Endothelial cell of umbilical vein (primary cell): ENCODE data around the gene NOB1. TPM values are rescaled to one million over a fixed set of nuclear protein-coding genes. Genes with fewer than 3 reads are reported as not detected.

ENCODE experiments used
- BruUV-seq: library from RNA; stranded (reverse); fragments of 400-500 nt; replicated peaks from 2 replicates; lab custom pipeline; 2021; lab: Mats Ljungman, UMichigan
- CTCF ChIA-PET: fragments of 300-600, 350-600 bp; sonication (Branson Sonifier 250); formaldehyde crosslinking; loops from one replicate; lab custom pipeline; 2021; ENCODE audit warnings: antibody characterized with exemption, inconsistent platforms; lab: Charles Lee
- POLR2A ChIA-PET: fragments of 300-600, 350-600 bp; sonication (Branson Sonifier 250); formaldehyde crosslinking; loops from one replicate; lab custom pipeline; 2021; ENCODE audit warnings: antibody characterized with exemption, inconsistent platforms; lab: Charles Lee
- DNase-seq: peaks from one replicate; pipeline ENCODE4 v3.0.0-alpha.2; 2011; ENCODE audit warnings: low read depth, low spot score
- FAIRE-seq: peaks from 2 replicates; lab custom pipeline; 2011; peaks lifted over from hg19 to GRCh38; lab: Jason Lieb, UNC
- H2AFZ ChIP-seq: 2 replicates; pipeline ENCODE4 v1.6.0; 2012; ENCODE audit warnings: low read depth, low read length, control low read depth, inconsistent platforms
- H3K27ac ChIP-seq: 2 replicates; pipeline ENCODE4 v1.5.1; 2011; ENCODE audit warnings: low read depth, mild to moderate bottlenecking, control low read depth, low read length, moderate library complexity; ENCODE audit not compliant: insufficient read depth
- H3K27me3 ChIP-seq, 2 experiments: 2 replicates each; pipeline versions ENCODE4 v1.6.0 to v1.6.1; 2011; ENCODE audit warnings: low read length in 2 of 2, mixed read lengths in 1 of 2; ENCODE audit not compliant: control insufficient read depth in 2 of 2, insufficient read depth in 2 of 2
- H3K36me3 ChIP-seq, 2 experiments: 2 replicates in 1 of 2; 3 replicates in 1 of 2; pipeline ENCODE4 v1.5.1; 2011; ENCODE audit warnings: low read length in 2 of 2, mild to moderate bottlenecking in 1 of 2, moderate library complexity in 1 of 2; ENCODE audit not compliant: control insufficient read depth in 2 of 2, insufficient read depth in 2 of 2; ENCODE audit errors: extremely low read depth in 1 of 2
- H3K4me1 ChIP-seq: 3 replicates; pipeline ENCODE4 v1.5.1; 2011; ENCODE audit warnings: mild to moderate bottlenecking, low read length; ENCODE audit not compliant: control insufficient read depth, insufficient read depth; ENCODE audit errors: extremely low read depth
- H3K4me2 ChIP-seq: 2 replicates; pipeline ENCODE4 v1.6.1; 2011; ENCODE audit warnings: low read length, control low read depth, mixed read lengths; ENCODE audit not compliant: insufficient read depth
- H3K4me3 ChIP-seq, 3 experiments: fragments of 200-600 bp in 1 of 3; sonication (generic), shearing (Covaris generic) in 1 of 3; replicated peaks in 1 of 3; 2 replicates each; pipeline ENCODE4 v1.5.1; 2011 to 2016; ENCODE audit warnings: control low read depth in 3 of 3, low read length in 3 of 3, mild to moderate bottlenecking in 2 of 3, inconsistent platforms in 1 of 3, low read depth in 1 of 3, moderate library complexity in 1 of 3; ENCODE audit not compliant: insufficient read depth in 1 of 3
- H3K79me2 ChIP-seq: 2 replicates; pipeline ENCODE4 v1.6.0; 2012; ENCODE audit warnings: low read length, inconsistent platforms; ENCODE audit not compliant: control insufficient read depth, insufficient read depth
- H3K9ac ChIP-seq: replicated peaks from 2 replicates; pipeline ENCODE3; 2011; ENCODE audit warnings: low read length, control low read depth; ENCODE audit not compliant: insufficient read depth; ENCODE audit errors: extremely low read depth
- H3K9me1 ChIP-seq: replicated peaks from 3 replicates; pipeline ENCODE4 v1.6.0; 2011; ENCODE audit warnings: mild to moderate bottlenecking, low read length; ENCODE audit not compliant: control insufficient read depth, insufficient read depth; ENCODE audit errors: extremely low read depth
- H3K9me3 ChIP-seq: replicated peaks from 2 replicates; pipeline ENCODE4 v1.5.1; 2012; ENCODE audit warnings: low read length, inconsistent platforms; ENCODE audit not compliant: control insufficient read depth, insufficient read depth
- H4K20me1 ChIP-seq: replicated peaks from 2 replicates; pipeline ENCODE3; 2011; ENCODE audit warnings: mild to moderate bottlenecking, low read length; ENCODE audit not compliant: control insufficient read depth, insufficient read depth; ENCODE audit errors: extremely low read depth
- EZH2 ChIP-seq: IDR thresholded peaks from 2 replicates; pipeline ENCODE4 v1.6.1; 2012; ENCODE audit warnings: borderline replicate concordance, low read depth, mild to moderate bottlenecking, moderate library complexity, low read length, inconsistent platforms; ENCODE audit not compliant: severe bottlenecking
- FOS ChIP-seq: IDR thresholded peaks from 2 replicates; pipeline ENCODE4 v1.6.1; 2011; ENCODE audit warnings: mild to moderate bottlenecking, low read length, moderate library complexity, borderline replicate concordance; ENCODE audit not compliant: insufficient read depth
- JUN ChIP-seq: IDR thresholded peaks from 2 replicates; pipeline ENCODE4 v1.6.1; 2011; ENCODE audit warnings: borderline replicate concordance, low read depth; ENCODE audit not compliant: insufficient read length, insufficient read depth
- MYC ChIP-seq: IDR thresholded peaks from one replicate; pipeline ENCODE4 v1.6.1; 2011; ENCODE audit warnings: mild to moderate bottlenecking, low read depth, low read length
- POLR2A ChIP-seq: IDR thresholded peaks from 2 replicates; pipeline ENCODE4 v1.6.1; 2012; ENCODE audit warnings: low read depth, mild to moderate bottlenecking, control low read depth, low read length
- POLR2AphosphoS5 ChIP-seq: IDR thresholded peaks from 2 replicates; pipeline ENCODE4 v1.6.1; 2012; ENCODE audit warnings: low read depth, mild to moderate bottlenecking, control low read depth, low read length, moderate library complexity; ENCODE audit not compliant: insufficient read depth
- dilution Hi-C: fragments of 300-500 bp; cut with MboI; formaldehyde crosslinking; loops from one replicate; pipeline ENCODE4 v1.15.0; 2019; ENCODE audit warnings: low sequenced_read_pairs; ENCODE audit not compliant: extremely low pct_ligation_motif_present
- intact Hi-C: fragments of 100-400 bp; cut with micrococcal nuclease; formaldehyde crosslinking; loops from one replicate; pipeline ENCODE4 v1.10.0; 2022
- polyA plus RNA-seq, 4 experiments: library from polyadenylated mRNA; depleted of rRNA in 3 of 4; stranded (reverse) in 3 of 4; unstranded in 1 of 4; fragments of >200 nt; gene quantifications; 2 replicates each; pipeline versions ENCODE4 v1.2.1 to v1.2.3, GENCODE V29; 2011 to 2012; ENCODE audit warnings: missing spikeins in 1 of 4
- total RNA-seq: library from RNA; stranded (reverse); gene quantifications from 2 replicates; pipeline ENCODE4 v1.2.3, GENCODE V29; 2021
- TF ChIP-seq, protein P1 (sequence below), 2 donors: IDR thresholded peaks; 1 replicate in 1 of 2; 2 replicates in 1 of 2; pipeline ENCODE4 v1.5.1; 2011; ENCODE audit warnings: low read length in 2 of 2, mild to moderate bottlenecking in 2 of 2, moderate library complexity in 2 of 2, control low read depth in 1 of 2, inconsistent platforms in 1 of 2, low read depth in 1 of 2; ENCODE audit not compliant: insufficient read depth in 1 of 2; ENCODE audit errors: extremely low read depth in 1 of 2
- TF ChIP-seq, protein P2 (sequence below): IDR thresholded peaks from 2 replicates; pipeline ENCODE4 v1.6.1; 2011; ENCODE audit not compliant: insufficient read depth, insufficient read length

Gene NOB1
- total and polyA plus RNA-seq, 2 donors (not counting 3 experiments of a cell fraction or from before 2014, with no cell fraction given) = 65.4 to 66.5 TPM

DNA sequence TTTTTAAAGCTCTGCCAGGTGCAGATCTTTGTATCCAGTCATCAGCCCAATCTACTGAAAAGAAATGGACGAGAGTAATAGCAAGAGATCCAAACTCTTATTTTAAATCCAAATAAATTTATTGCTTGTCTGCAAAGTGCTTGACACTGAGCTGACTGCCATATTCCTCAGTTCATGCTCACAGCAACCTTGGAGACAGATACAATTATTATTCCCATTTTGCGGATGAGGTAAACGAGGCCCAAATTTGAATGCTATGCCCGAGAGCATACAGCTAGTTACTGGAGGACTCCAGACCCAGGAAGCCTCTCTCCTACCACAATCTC, 620 bp downstream of the NOB1 start:
- no peak for DNase-seq
- BruUV-seq = no TSS peak
- intact Hi-C loops = loop anchor here (1.0 kb wide), 3 partner anchors 28 to 358 kb away; partner anchors contain the start of gene NQO1
- H3K79me2 ChIP-seq = peaks cover 38% of the 10 kb centered on the region
- H4K20me1 ChIP-seq = no peaks in the 10 kb centered on the region
- H3K4me1 ChIP-seq = peaks cover 8% of the 10 kb centered on the region
- peak overlapping the region; percentile 39 to 87 (median 82) for H3K4me3 ChIP-seq
- peaks cover 4 to 8% of the 10 kb centered on the region in 2 experiments for H3K36me3 ChIP-seq
- TF ChIP-seq JUN (no peak), POLR2AphosphoS5 (no peak), MYC (no peak), POLR2A (no peak), EZH2 (no peak), FOS (no peak)
- TF ChIP-seq, protein P1, sequence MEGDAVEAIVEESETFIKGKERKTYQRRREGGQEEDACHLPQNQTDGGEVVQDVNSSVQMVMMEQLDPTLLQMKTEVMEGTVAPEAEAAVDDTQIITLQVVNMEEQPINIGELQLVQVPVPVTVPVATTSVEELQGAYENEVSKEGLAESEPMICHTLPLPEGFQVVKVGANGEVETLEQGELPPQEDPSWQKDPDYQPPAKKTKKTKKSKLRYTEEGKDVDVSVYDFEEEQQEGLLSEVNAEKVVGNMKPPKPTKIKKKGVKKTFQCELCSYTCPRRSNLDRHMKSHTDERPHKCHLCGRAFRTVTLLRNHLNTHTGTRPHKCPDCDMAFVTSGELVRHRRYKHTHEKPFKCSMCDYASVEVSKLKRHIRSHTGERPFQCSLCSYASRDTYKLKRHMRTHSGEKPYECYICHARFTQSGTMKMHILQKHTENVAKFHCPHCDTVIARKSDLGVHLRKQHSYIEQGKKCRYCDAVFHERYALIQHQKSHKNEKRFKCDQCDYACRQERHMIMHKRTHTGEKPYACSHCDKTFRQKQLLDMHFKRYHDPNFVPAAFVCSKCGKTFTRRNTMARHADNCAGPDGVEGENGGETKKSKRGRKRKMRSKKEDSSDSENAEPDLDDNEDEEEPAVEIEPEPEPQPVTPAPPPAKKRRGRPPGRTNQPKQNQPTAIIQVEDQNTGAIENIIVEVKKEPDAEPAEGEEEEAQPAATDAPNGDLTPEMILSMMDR (IDR thresholded peaks at IDR 0.05; ENCODE audit: extremely low read depth in 1 of 2, insufficient read depth in 1 of 2, low read depth in 1 of 2, low read length in 2 of 2) = no peak
- TF ChIP-seq, protein P2, sequence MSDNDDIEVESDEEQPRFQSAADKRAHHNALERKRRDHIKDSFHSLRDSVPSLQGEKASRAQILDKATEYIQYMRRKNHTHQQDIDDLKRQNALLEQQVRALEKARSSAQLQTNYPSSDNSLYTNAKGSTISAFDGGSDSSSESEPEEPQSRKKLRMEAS = no peak
- H3K27me3 ChIP-seq = no peaks in the 10 kb centered on the region
- no peak for FAIRE-seq
- peak overlapping the region; percentile 11 for H3K27ac ChIP-seq
- H2AFZ ChIP-seq = peak overlapping the region; percentile 16
- CTCF ChIA-PET = interaction anchor here (0.7 to 2.9 kb wide), 23 partner anchors 9 to 425 kb away, joined by 3 to 67 read pairs (median 5); partner anchors contain the start of gene NQO1
- POLR2A ChIA-PET = interaction anchor here (0.6 to 1.5 kb wide), 4 partner anchors 17 to 358 kb away, joined by 3 to 8 read pairs (median 4); partner anchors contain the start of gene NQO1
- dilution Hi-C loops = no loop called here
- peak overlapping the region; percentile 52 for H3K9ac ChIP-seq
- no peaks in the 10 kb centered on the region for H3K9me1 ChIP-seq
- H3K9me3 ChIP-seq = no peaks in the 10 kb centered on the region
- H3K4me2 ChIP-seq = peak overlapping the region; percentile 61
